Stimulated activated CD4-positive, alpha-beta T cell treated with anti-CD3 and anti-CD28 coated beads, TNF-alpha, amount 100 ng/mL, for 48 hours (primary cell): ENCODE data around the gene TTC7B.

Experiments used
- DNase-seq, 3 donors: peaks; one replicate each; pipeline ENCODE4 v3.0.0-alpha.2; 2020; ENCODE audit warnings: low read depth in 3 of 3

The TTC7B gene

GRCh38 chr14:90545966-90546751 is 270.1 kb downstream of the TTC7B start:
- no peak for DNase-seq

- DNase-seq = no peak
These were observed 270.8 kb downstream of the TTC7B start for GRCh38 chr14:90545382-90545781.

GRCh38 chr14:90544971-90545370 is 271.3 kb downstream of the TTC7B start:
- no peak for DNase-seq

GRCh38 chr14:90544566-90544965 is 271.7 kb downstream of the TTC7B start:
- no peak for DNase-seq

- DNase-seq = no peak
These were observed 272.4 kb downstream of the TTC7B start for GRCh38 chr14:90543876-90544275.

GRCh38 chr14:90541076-90541634 is 275.1 kb downstream of the TTC7B start:
- no peak for DNase-seq

- no peak for DNase-seq
These were observed 275.8 kb downstream of the TTC7B start for GRCh38 chr14:90540437-90540836.

GRCh38 chr14:90539996-90540395 is 276.2 kb downstream of the TTC7B start:
- DNase-seq = no peak

- DNase-seq = no peak
These were observed 276.8 kb downstream of the TTC7B start for GRCh38 chr14:90539496-90539775.

- no peak for DNase-seq
These were observed 277.3 kb downstream of the TTC7B start for GRCh38 chr14:90538716-90539495.

GRCh38 chr14:90538095-90538494 is 278.1 kb downstream of the TTC7B start:
- DNase-seq = no peak

- no peak for DNase-seq
These were observed 279.6 kb downstream of the TTC7B start for GRCh38 chr14:90536511-90537191.

GRCh38 chr14:90536092-90536491 is 280.1 kb downstream of the TTC7B start:
- DNase-seq = no peak

- no peak for DNase-seq
These were observed 280.6 kb downstream of the TTC7B start for GRCh38 chr14:90535556-90536090.

- DNase-seq = no peak
These were observed 281.2 kb downstream of the TTC7B start for GRCh38 chr14:90534838-90535555.

- DNase-seq = no peak
These were observed 282.0 kb downstream of the TTC7B start for GRCh38 chr14:90534091-90534837.

- DNase-seq = no peak
These were observed 282.6 kb downstream of the TTC7B start for GRCh38 chr14:90533591-90534021.

- no peak for DNase-seq
These were observed 283.3 kb downstream of the TTC7B start for GRCh38 chr14:90532826-90533525.

- no peak for DNase-seq
These were observed 284.7 kb downstream of the TTC7B start for GRCh38 chr14:90531497-90531896.

- no peak for DNase-seq
These were observed 285.7 kb downstream of the TTC7B start for GRCh38 chr14:90530523-90530922.
